ENCODE data around the gene ATP6V1C2.
A peak's percentile ranks its signal among the peaks of the same experiment; 100 is the strongest.
"Not testable (repeated sequence)": the region's sequence is repeated elsewhere in the genome, so short reads cannot be mapped to it uniquely, and the experiment has no call there.

Gene ATP6V1C2

GRCh38 chr2:10813163-10814138 lies 92.0 kb downstream of the ATP6V1C2 start:
- DNase-seq (ENCODE audit: low spot score) = not testable (repeated sequence)

- DNase-seq (ENCODE audit: low spot score) = peak; percentile 59
Measured at GRCh38 chr2:10814142-10814541, 92.7 kb downstream of the ATP6V1C2 start.

GRCh38 chr2:10814571-10815331 lies 93.3 kb downstream of the ATP6V1C2 start:
- no peak for DNase-seq (ENCODE audit: low spot score)

- peak; percentile 62 for DNase-seq (ENCODE audit: low spot score)
Measured at GRCh38 chr2:10817413-10817812, 96.0 kb downstream of the ATP6V1C2 start.

GRCh38 chr2:10818305-10818704 lies 96.9 kb downstream of the ATP6V1C2 start:
- DNase-seq (ENCODE audit: low spot score) = not testable (repeated sequence)

- DNase-seq (ENCODE audit: low spot score) = no peak
Measured at GRCh38 chr2:10818984-10819383, 97.6 kb downstream of the ATP6V1C2 start.

- DNase-seq (ENCODE audit: low spot score) = no peak
Measured at GRCh38 chr2:10819714-10820314, 98.4 kb downstream of the ATP6V1C2 start.

- no peak for DNase-seq (ENCODE audit: low spot score)
Measured at GRCh38 chr2:10820562-10820961, 99.1 kb downstream of the ATP6V1C2 start.

GRCh38 chr2:10820978-10821695 lies 99.7 kb downstream of the ATP6V1C2 start:
- no peak for DNase-seq (ENCODE audit: low spot score)

GRCh38 chr2:10824191-10824590 lies 102.8 kb downstream of the ATP6V1C2 start:
- no peak for DNase-seq (ENCODE audit: low spot score)

- DNase-seq (ENCODE audit: low spot score) = no peak
Measured at GRCh38 chr2:10826026-10826425, 104.6 kb downstream of the ATP6V1C2 start.

- DNase-seq (ENCODE audit: low spot score) = no peak
Measured at GRCh38 chr2:10826625-10827024, 105.2 kb downstream of the ATP6V1C2 start.

- DNase-seq (ENCODE audit: low spot score) = no peak
Measured at GRCh38 chr2:10828346-10828745, 106.9 kb downstream of the ATP6V1C2 start.

- no peak for DNase-seq (ENCODE audit: low spot score)
Measured at GRCh38 chr2:10829299-10829698, 107.9 kb downstream of the ATP6V1C2 start.

- no peak for DNase-seq (ENCODE audit: low spot score)
Measured at GRCh38 chr2:10830203-10830602, 108.8 kb downstream of the ATP6V1C2 start.

- DNase-seq (ENCODE audit: low spot score) = no peak
Measured at GRCh38 chr2:10830641-10831399, 109.4 kb downstream of the ATP6V1C2 start.

- no peak for DNase-seq (ENCODE audit: low spot score)
Measured at GRCh38 chr2:10831400-10831985, 110.1 kb downstream of the ATP6V1C2 start.

- peak; percentile 92 for DNase-seq (ENCODE audit: low spot score)
Measured at GRCh38 chr2:10832203-10832936, 110.9 kb downstream of the ATP6V1C2 start.

- DNase-seq (ENCODE audit: low spot score) = no peak
Measured at GRCh38 chr2:10833021-10833420, 111.6 kb downstream of the ATP6V1C2 start.

GRCh38 chr2:10834068-10834655 lies 112.7 kb downstream of the ATP6V1C2 start:
- DNase-seq (ENCODE audit: low spot score) = no peak
